OCI-LY7 (cell line): ENCODE results near the gene FOXE3. TPM values are rescaled to one million over a fixed set of nuclear protein-coding genes. Genes with fewer than 3 reads are reported as not detected.

ENCODE experiments used
- BruUV-seq: library from RNA; stranded (reverse); fragments of 400-500 nt; replicated peaks from 2 replicates; lab custom pipeline; 2021; lab: Mats Ljungman, UMichigan
- CTCF ChIA-PET: fragments of 300-600 bp; sonication (Branson Sonifier 250); formaldehyde crosslinking; loops from one replicate; lab custom pipeline; 2022; ENCODE audit warnings: antibody characterized with exemption; ENCODE audit not compliant: unreplicated experiment; lab: Charles Lee
- POLR2A ChIA-PET: fragments of 300-600 bp; sonication (Branson Sonifier 250); formaldehyde crosslinking; loops from one replicate; lab custom pipeline; 2022; ENCODE audit warnings: antibody characterized with exemption; lab: Charles Lee
- DNase-seq: peaks from one replicate; pipeline ENCODE4 v3.0.0-alpha.2; 2015; ENCODE audit warnings: low spot score
- H2AFZ ChIP-seq: fragments of 200-600 bp; sonication (generic), shearing (Covaris generic); 2 replicates; pipeline ENCODE4 v1.6.1; 2014; ENCODE audit warnings: mild to moderate bottlenecking, antibody characterized with exemption, low read length, moderate library complexity
- H3K27ac ChIP-seq: fragments of 200-600 bp; sonication (generic); 2 replicates; pipeline ENCODE4 v1.5.1; 2014; ENCODE audit warnings: mixed run types, low read depth, mild to moderate bottlenecking, moderate library complexity, low read length, inconsistent platforms; ENCODE audit not compliant: poor library complexity, severe bottlenecking
- H3K36me3 ChIP-seq: fragments of 200-600 bp; sonication (generic); 2 replicates; pipeline ENCODE4 v1.6.1; 2014; ENCODE audit warnings: mild to moderate bottlenecking, antibody characterized with exemption, low read length, moderate library complexity, mixed read lengths; ENCODE audit not compliant: insufficient read depth
- H3K4me1 ChIP-seq: fragments of 200-600 bp; sonication (generic); 2 replicates; pipeline ENCODE4 v1.5.1; 2014; ENCODE audit warnings: mild to moderate bottlenecking, low read length; ENCODE audit not compliant: insufficient read depth, poor library complexity, severe bottlenecking
- H3K4me2 ChIP-seq: fragments of 200-600 bp; sonication (generic); 2 replicates; pipeline ENCODE4 v1.6.1; 2014; ENCODE audit warnings: mild to moderate bottlenecking, low read length
- H3K4me3 ChIP-seq: fragments of 200-600 bp; sonication (generic); 2 replicates; pipeline ENCODE4 v1.5.1; 2014; ENCODE audit warnings: mild to moderate bottlenecking, low read depth, low read length; ENCODE audit not compliant: poor library complexity, severe bottlenecking
- H3K79me2 ChIP-seq: fragments of 200-600 bp; sonication (generic); 2 replicates; pipeline ENCODE4 v1.6.1; 2016; ENCODE audit warnings: low read depth, mild to moderate bottlenecking, low read length, moderate library complexity, mixed read lengths; ENCODE audit not compliant: insufficient read depth
- H3K9me2 ChIP-seq: fragments of 200-600 bp; sonication (generic); 2 replicates; pipeline ENCODE4 v1.6.1; 2016; ENCODE audit warnings: mild to moderate bottlenecking, low read length, mixed read lengths; ENCODE audit not compliant: insufficient read depth
- H3K9me3 ChIP-seq: fragments of 200-600 bp; sonication (generic); 2 replicates; pipeline ENCODE4 v1.6.1; 2014; ENCODE audit warnings: mild to moderate bottlenecking, mixed run types, low read length, mixed read lengths
- H4K20me1 ChIP-seq: fragments of 200-600 bp; sonication (generic); 2 replicates; pipeline ENCODE4 v1.6.1; 2014; ENCODE audit warnings: mild to moderate bottlenecking, antibody characterized with exemption, low read length, moderate library complexity, mixed read lengths; ENCODE audit not compliant: insufficient read depth
- CTCF ChIP-seq: fragments of 200-600 bp; sonication (generic); conservative IDR thresholded peaks from 2 replicates; pipeline ENCODE4 v1.5.1; 2014; ENCODE audit warnings: mild to moderate bottlenecking, antibody characterized with exemption, low read length, moderate library complexity, mixed read lengths
- EZH2phosphoT487 ChIP-seq: fragments of 200-600 bp; sonication (generic); IDR thresholded peaks from 2 replicates; pipeline ENCODE4 v1.6.1; 2018; ENCODE audit warnings: low read depth, borderline replicate concordance, mild to moderate bottlenecking, mixed run types, antibody characterized with exemption, low read length, moderate library complexity, mixed read lengths
- intact Hi-C: fragments of 100-400 bp; cut with micrococcal nuclease; formaldehyde crosslinking; loops from one replicate; pipeline ENCODE4 v1.10.0; 2022; ENCODE audit not compliant: unreplicated experiment
- total RNA-seq, 2 experiments: library from RNA; depleted of rRNA in 1 of 2; stranded (reverse); fragments of >200 nt in 1 of 2; shearing (Covaris generic) in 1 of 2; gene quantifications; 2 replicates each; pipeline ENCODE4 v1.2.3, GENCODE V29; 2014 to 2022

The FOXE3 gene
- total RNA-seq, 2 experiments from 2014 or later: not detected

GRCh38 chr1:47459253-47459788, 43.2 kb downstream of the FOXE3 start:
- BruUV-seq: no TSS peak
- no peaks in the 10 kb centered on the region for H3K9me2 ChIP-seq
- no peaks in the 10 kb centered on the region for H3K79me2 ChIP-seq
- no peak overlapping the region for H3K4me2 ChIP-seq
- TF ChIP-seq EZH2phosphoT487 (no peak), CTCF (no peak)
- ChIA-PET POLR2A (no interaction called here), CTCF (no interaction called here)
- H3K36me3 ChIP-seq: no peaks in the 10 kb centered on the region
- no peak overlapping the region for H3K27ac ChIP-seq
- no peaks in the 10 kb centered on the region for H3K4me1 ChIP-seq
- H3K9me3 ChIP-seq: no peaks in the 10 kb centered on the region
- no peaks in the 10 kb centered on the region for H4K20me1 ChIP-seq
- no peak overlapping the region for H3K4me3 ChIP-seq
- no peak overlapping the region for H2AFZ ChIP-seq
- no peak for DNase-seq
- intact Hi-C loops: no loop called here

- ChIA-PET POLR2A (no interaction called here), CTCF (no interaction called here)
- TF ChIP-seq EZH2phosphoT487: no peak
- no peak for TF ChIP-seq CTCF
- Histone ChIP-seq H3K79me2 (no peaks in the 10 kb centered on the region), H3K4me1 (no peaks in the 10 kb centered on the region), H4K20me1 (no peaks in the 10 kb centered on the region), H3K9me2 (no peaks in the 10 kb centered on the region), H3K36me3 (no peaks in the 10 kb centered on the region), H3K4me3 (no peak overlapping the region), H3K9me3 (no peaks in the 10 kb centered on the region), H2AFZ (no peak overlapping the region), H3K27ac (no peak overlapping the region), H3K4me2 (no peak overlapping the region)
- DNase-seq: no peak
- intact Hi-C loops: no loop called here
- BruUV-seq: no TSS peak
These were observed 44.0 kb downstream of the FOXE3 start for GRCh38 chr1:47460040-47460439.

- no peak overlapping the region for H3K4me2 ChIP-seq
- H2AFZ ChIP-seq: no peak overlapping the region
- DNase-seq: no peak
- intact Hi-C loops: no loop called here
- TF ChIP-seq CTCF (no peak), EZH2phosphoT487 (no peak)
- H3K36me3 ChIP-seq: no peaks in the 10 kb centered on the region
- H4K20me1 ChIP-seq: no peaks in the 10 kb centered on the region
- H3K4me3 ChIP-seq: no peak overlapping the region
- ChIA-PET CTCF (no interaction called here), POLR2A (no interaction called here)
- no TSS peak for BruUV-seq
- no peaks in the 10 kb centered on the region for H3K4me1 ChIP-seq
- no peaks in the 10 kb centered on the region for H3K9me2 ChIP-seq
- no peak overlapping the region for H3K27ac ChIP-seq
- H3K9me3 ChIP-seq: no peaks in the 10 kb centered on the region
- H3K79me2 ChIP-seq: no peaks in the 10 kb centered on the region
These were observed 44.4 kb downstream of the FOXE3 start for GRCh38 chr1:47460456-47460855.
